SK-N-SH (cell line): ENCODE results near the gene HMGCS1. TPM values are rescaled to one million over a fixed set of nuclear protein-coding genes. Genes with fewer than 3 reads are reported as not detected.

Experiments used
- CTCF ChIA-PET: fragments of 300-600, 350-600 bp; formaldehyde crosslinking; extraction: SDS; loops from one replicate; lab custom pipeline; 2021; lab: Yijun Ruan, JAX
- POLR2A ChIA-PET: fragments of 350-600 bp; sonication (Branson Sonifier 250); formaldehyde crosslinking; extraction: SDS; loops from one replicate; lab custom pipeline; 2020; ENCODE audit warnings: antibody characterized with exemption, inconsistent platforms; lab: Yijun Ruan, JAX
- DNase-seq: peaks from one replicate; pipeline ENCODE4 v3.0.0; 2012
- H2AFZ ChIP-seq: fragments of 200-600 bp; sonication (generic); 2 replicates; pipeline ENCODE4 v1.8.1; 2016; ENCODE audit warnings: antibody characterized with exemption, mild to moderate bottlenecking, low read depth
- H3F3A ChIP-seq: fragments of 200-600 bp; sonication (generic); replicated peaks from 2 replicates; pipeline ENCODE3; 2016; ENCODE audit warnings: antibody characterized with exemption, mild to moderate bottlenecking; ENCODE audit not compliant: insufficient read depth
- H3K27ac ChIP-seq, 2 experiments: fragments of 200-500 bp in 1 of 2; fragments of 200-600 bp in 1 of 2; sonication (Bioruptor generic) in 1 of 2; sonication (generic), shearing (Covaris generic) in 1 of 2; 2 replicates each; pipeline versions ENCODE4 v1.5.1 to v1.6.1; 2014 to 2016; ENCODE audit warnings: low read depth in 2 of 2, inconsistent platforms in 1 of 2, low read length in 1 of 2, mild to moderate bottlenecking in 1 of 2, mixed read lengths in 1 of 2
- H3K27me3 ChIP-seq: fragments of 200-600 bp; sonication (generic), shearing (Covaris generic); 2 replicates; pipeline ENCODE4 v1.6.1; 2016; ENCODE audit warnings: mixed run types; ENCODE audit not compliant: insufficient read depth
- H3K36me3 ChIP-seq, 2 experiments: fragments of 200-500 bp in 1 of 2; fragments of 200-600 bp in 1 of 2; sonication (Bioruptor generic) in 1 of 2; sonication (generic) in 1 of 2; replicated peaks in 1 of 2; 2 replicates each; pipeline versions ENCODE3 to v1.5.1; 2014 to 2016; ENCODE audit warnings: low read length in 1 of 2, mild to moderate bottlenecking in 1 of 2; ENCODE audit not compliant: insufficient read depth in 2 of 2, control insufficient read depth in 1 of 2
- H3K4me1 ChIP-seq, 2 experiments: fragments of 200-500 bp in 1 of 2; fragments of 200-600 bp in 1 of 2; sonication (Bioruptor generic) in 1 of 2; sonication (generic), shearing (Covaris generic) in 1 of 2; 2 replicates each; pipeline versions ENCODE4 v1.5.1 to v1.6.1; 2014 to 2016; ENCODE audit warnings: low read depth in 1 of 2, low read length in 1 of 2, mixed run types in 1 of 2; ENCODE audit not compliant: insufficient read depth in 2 of 2, control insufficient read depth in 1 of 2
- H3K4me2 ChIP-seq: fragments of 200-600 bp; sonication (generic), shearing (Covaris generic); 2 replicates; pipeline ENCODE4 v1.6.1; 2017; ENCODE audit warnings: mixed run types
- H3K4me3 ChIP-seq, 2 experiments: fragments of 200-500 bp in 1 of 2; fragments of 200-600 bp in 1 of 2; sonication (Bioruptor generic) in 1 of 2; sonication (generic), shearing (Covaris generic) in 1 of 2; 2 replicates each; pipeline versions ENCODE4 v1.5.1 to v1.8.1; 2014 to 2016; ENCODE audit warnings: low read depth in 2 of 2, inconsistent platforms in 1 of 2, low read length in 1 of 2, mild to moderate bottlenecking in 1 of 2, mixed read lengths in 1 of 2, moderate library complexity in 1 of 2
- H3K79me2 ChIP-seq: fragments of 200-600 bp; sonication (generic); 2 replicates; pipeline ENCODE4 v1.8.1; 2017; ENCODE audit warnings: mild to moderate bottlenecking; ENCODE audit not compliant: insufficient read depth
- H3K9ac ChIP-seq: fragments of 200-600 bp; sonication (generic); 2 replicates; pipeline ENCODE4 v1.6.1; 2017; ENCODE audit warnings: mixed run types
- H3K9me2 ChIP-seq: fragments of 200-600 bp; sonication (generic); 2 replicates; pipeline ENCODE4 v1.6.1; 2017; ENCODE audit warnings: mixed run types
- H3K9me3 ChIP-seq: fragments of 200-600 bp; sonication (generic); 2 replicates; pipeline ENCODE4 v1.6.1; 2017; ENCODE audit warnings: mixed run types, mild to moderate bottlenecking, moderate library complexity
- H4K20me1 ChIP-seq: fragments of 200-600 bp; sonication (generic); 2 replicates; pipeline ENCODE4 v1.6.1; 2017; ENCODE audit warnings: mild to moderate bottlenecking, mixed run types; ENCODE audit not compliant: insufficient read depth
- EP300 ChIP-seq, 2 experiments: IDR thresholded peaks; 2 replicates each; pipeline versions ENCODE4 v1.4.0 to v1.6.1; 2012; ENCODE audit warnings: borderline replicate concordance in 1 of 2, low read depth in 1 of 2, low read length in 1 of 2
- EZH2phosphoT487 ChIP-seq: fragments of 200-600 bp; sonication (generic); IDR thresholded peaks from 2 replicates; pipeline ENCODE4 v1.6.1; 2017; ENCODE audit warnings: low read depth, mixed run types, mild to moderate bottlenecking, antibody characterized with exemption, moderate library complexity, borderline replicate concordance
- FOSL2 ChIP-seq: IDR thresholded peaks from 2 replicates; pipeline ENCODE4 v1.4.0; 2012; ENCODE audit warnings: low read depth, mild to moderate bottlenecking, moderate library complexity, borderline replicate concordance
- FOXM1 ChIP-seq: IDR thresholded peaks from 2 replicates; pipeline ENCODE4 v1.4.0; 2012; ENCODE audit warnings: low read depth, mild to moderate bottlenecking
- JUND ChIP-seq: IDR thresholded peaks from 2 replicates; pipeline ENCODE4 v1.4.0; 2012
- POLR2AphosphoS5 ChIP-seq: IDR thresholded peaks from 2 replicates; pipeline ENCODE4 v1.6.1; 2012; ENCODE audit warnings: low read depth, low read length
- RCOR1 ChIP-seq: fragments of 150-350 bp; IDR thresholded peaks from 2 replicates; pipeline ENCODE4 v1.6.1; 2017; ENCODE audit warnings: antibody characterized with exemption, low read length
- REST ChIP-seq: IDR thresholded peaks from 2 replicates; pipeline ENCODE4 v1.6.1; 2012; ENCODE audit warnings: mild to moderate bottlenecking, low read depth, low read length, moderate library complexity
- RFX5 ChIP-seq: IDR thresholded peaks from 2 replicates; pipeline ENCODE4 v1.6.1; 2012; ENCODE audit warnings: mild to moderate bottlenecking, improper control_type of control experiment, low read length
- RXRA ChIP-seq: IDR thresholded peaks from 2 replicates; pipeline ENCODE4 v1.4.0; 2012; ENCODE audit warnings: low read depth, mild to moderate bottlenecking, borderline replicate concordance
- SMC3 ChIP-seq: IDR thresholded peaks from 2 replicates; pipeline ENCODE4 v1.6.1; 2012; ENCODE audit warnings: low read depth, low read length, improper control_type of control experiment
- TAF1 ChIP-seq: IDR thresholded peaks from 2 replicates; pipeline ENCODE4 v1.6.1; 2012; ENCODE audit warnings: low read depth, mild to moderate bottlenecking, low read length, moderate library complexity, borderline replicate concordance
- TEAD4 ChIP-seq: IDR thresholded peaks from 2 replicates; pipeline ENCODE4 v1.4.0; 2012; ENCODE audit warnings: mild to moderate bottlenecking, borderline replicate concordance; ENCODE audit not compliant: insufficient read depth
- USF1 ChIP-seq: IDR thresholded peaks from 2 replicates; pipeline ENCODE4 v1.4.0; 2012; ENCODE audit warnings: low read depth, borderline replicate concordance
- WGBS: methylation state at CpG from one replicate; pipeline ENCODE4 v1.1.6; 2017; ENCODE audit warnings: low lambda C conversion rate; 5-methylcytosine and 5-hydroxymethylcytosine counted together
- polyA plus RNA-seq, 3 experiments: library from polyadenylated mRNA; depleted of rRNA; stranded (reverse); fragments of >200 nt; gene quantifications; 2 replicates each; pipeline ENCODE4 v1.2.3, GENCODE V29; 2012
- TF ChIP-seq, protein P1 (sequence below): IDR thresholded peaks from 2 replicates; pipeline ENCODE4 v1.4.0; 2012; ENCODE audit warnings: low read depth
- TF ChIP-seq, protein P2 (sequence below): IDR thresholded peaks from 2 replicates; pipeline ENCODE4 v1.4.0; 2012; ENCODE audit warnings: low read depth, borderline replicate concordance
- TF ChIP-seq, protein P3 (sequence below): fragments of 200-600 bp; sonication (generic); IDR thresholded peaks from 2 replicates; pipeline ENCODE4 v1.6.1; 2017; ENCODE audit warnings: antibody characterized with exemption, mild to moderate bottlenecking, moderate library complexity
- TF ChIP-seq, protein P4 (sequence below): fragments of 150-350 bp; IDR thresholded peaks from 2 replicates; pipeline ENCODE4 v1.6.1; 2017; ENCODE audit warnings: antibody characterized with exemption, low read length, low read depth, borderline replicate concordance

HMGCS1 gene
- polyA plus RNA-seq, 1 of the 3 experiments (the other 2 are of a cell fraction), result 8.2 TPM

GRCh38 chr5:43273552-43273951 is 39.7 kb downstream of the HMGCS1 start:
- H3K27ac ChIP-seq, result no peak overlapping the region
- no peaks in the 10 kb centered on the region for H3K9me3 ChIP-seq
- no peaks in the 10 kb centered on the region for H3F3A ChIP-seq
- DNase-seq, result no peak
- H3K4me1 ChIP-seq, result no peaks in the 10 kb centered on the region; a peak in 1 of 4 replicates
- no peak overlapping the region for H2AFZ ChIP-seq
- H4K20me1 ChIP-seq, result no peaks in the 10 kb centered on the region
- TF ChIP-seq TAF1, result no peak
- no peak for TF ChIP-seq SMC3
- no peak for TF ChIP-seq FOXM1
- no peak for TF ChIP-seq RXRA
- TF ChIP-seq POLR2AphosphoS5, result no peak
- TF ChIP-seq, protein P1, sequence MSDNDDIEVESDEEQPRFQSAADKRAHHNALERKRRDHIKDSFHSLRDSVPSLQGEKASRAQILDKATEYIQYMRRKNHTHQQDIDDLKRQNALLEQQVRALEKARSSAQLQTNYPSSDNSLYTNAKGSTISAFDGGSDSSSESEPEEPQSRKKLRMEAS, result no peak
- TF ChIP-seq EP300 (IDR thresholded peaks at IDR 0.05; ENCODE audit: borderline replicate concordance in 1 of 2, low read depth in 1 of 2, low read length in 1 of 2), result no peak
- TF ChIP-seq EZH2phosphoT487, result no peak
- TF ChIP-seq, protein P2, sequence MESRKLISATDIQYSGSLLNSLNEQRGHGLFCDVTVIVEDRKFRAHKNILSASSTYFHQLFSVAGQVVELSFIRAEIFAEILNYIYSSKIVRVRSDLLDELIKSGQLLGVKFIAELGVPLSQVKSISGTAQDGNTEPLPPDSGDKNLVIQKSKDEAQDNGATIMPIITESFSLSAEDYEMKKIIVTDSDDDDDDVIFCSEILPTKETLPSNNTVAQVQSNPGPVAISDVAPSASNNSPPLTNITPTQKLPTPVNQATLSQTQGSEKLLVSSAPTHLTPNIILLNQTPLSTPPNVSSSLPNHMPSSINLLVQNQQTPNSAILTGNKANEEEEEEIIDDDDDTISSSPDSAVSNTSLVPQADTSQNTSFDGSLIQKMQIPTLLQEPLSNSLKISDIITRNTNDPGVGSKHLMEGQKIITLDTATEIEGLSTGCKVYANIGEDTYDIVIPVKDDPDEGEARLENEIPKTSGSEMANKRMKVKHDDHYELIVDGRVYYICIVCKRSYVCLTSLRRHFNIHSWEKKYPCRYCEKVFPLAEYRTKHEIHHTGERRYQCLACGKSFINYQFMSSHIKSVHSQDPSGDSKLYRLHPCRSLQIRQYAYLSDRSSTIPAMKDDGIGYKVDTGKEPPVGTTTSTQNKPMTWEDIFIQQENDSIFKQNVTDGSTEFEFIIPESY, result no peak
- no peak for TF ChIP-seq RCOR1
- TF ChIP-seq RFX5, result no peak
- no peak overlapping the region for H3K4me3 ChIP-seq
- POLR2A ChIA-PET, result no interaction called here
- no peaks in the 10 kb centered on the region for H3K79me2 ChIP-seq
- no peak overlapping the region for H3K4me2 ChIP-seq
- no peaks in the 10 kb centered on the region for H3K36me3 ChIP-seq
- peaks cover 24% of the 10 kb centered on the region; the same call in 1 of the 2 replicates for H3K27me3 ChIP-seq
- CTCF ChIA-PET, result no interaction called here
- no peaks in the 10 kb centered on the region for H3K9me2 ChIP-seq
- no peak overlapping the region for H3K9ac ChIP-seq

DNA sequence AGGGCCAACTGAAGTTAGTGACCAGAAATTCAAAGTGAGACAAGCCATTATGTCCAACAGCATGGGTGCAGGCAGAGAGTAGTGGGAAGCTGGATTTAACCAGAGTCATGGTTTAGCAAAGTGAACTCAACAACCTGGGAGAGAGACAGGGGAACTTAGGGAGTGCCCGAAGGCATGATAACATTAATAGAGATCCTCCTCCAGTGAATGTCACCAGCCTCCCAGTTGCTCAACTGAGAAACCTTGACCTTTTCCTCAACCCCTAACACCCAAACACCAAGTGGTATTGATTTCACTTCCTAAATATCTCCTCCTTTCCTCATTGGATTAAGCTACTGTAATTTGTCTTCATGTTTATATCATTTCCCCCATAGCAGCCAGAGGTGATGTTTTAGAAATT is 42.6 kb downstream of the HMGCS1 start:
- no peak overlapping the region for H3K27ac ChIP-seq
- no peaks in the 10 kb centered on the region for H3K9me3 ChIP-seq
- no peak overlapping the region for H3K9ac ChIP-seq
- H3K9me2 ChIP-seq, result no peaks in the 10 kb centered on the region
- no peak overlapping the region for H3K4me3 ChIP-seq
- CTCF ChIA-PET, result interaction anchor here (0.6 kb wide), 1 partner anchor 218 kb away, joined by 3 read pairs; no protein-coding TSS in a partner anchor
- no peaks in the 10 kb centered on the region for H3K36me3 ChIP-seq
- H3K79me2 ChIP-seq, result no peaks in the 10 kb centered on the region
- H3F3A ChIP-seq, result no peaks in the 10 kb centered on the region
- peaks cover 9% of the 10 kb centered on the region; the same call in 1 of the 2 replicates for H3K27me3 ChIP-seq
- H3K4me2 ChIP-seq, result no peak overlapping the region
- no peaks in the 10 kb centered on the region; a peak in 1 of 4 replicates for H3K4me1 ChIP-seq
- no peaks in the 10 kb centered on the region for H4K20me1 ChIP-seq
- no peak overlapping the region for H2AFZ ChIP-seq
- WGBS, result 56% methylated on average over 1 of the region's 1 CpG
- no peak for DNase-seq
- POLR2A ChIA-PET, result no interaction called here
- TF ChIP-seq, protein P3, sequence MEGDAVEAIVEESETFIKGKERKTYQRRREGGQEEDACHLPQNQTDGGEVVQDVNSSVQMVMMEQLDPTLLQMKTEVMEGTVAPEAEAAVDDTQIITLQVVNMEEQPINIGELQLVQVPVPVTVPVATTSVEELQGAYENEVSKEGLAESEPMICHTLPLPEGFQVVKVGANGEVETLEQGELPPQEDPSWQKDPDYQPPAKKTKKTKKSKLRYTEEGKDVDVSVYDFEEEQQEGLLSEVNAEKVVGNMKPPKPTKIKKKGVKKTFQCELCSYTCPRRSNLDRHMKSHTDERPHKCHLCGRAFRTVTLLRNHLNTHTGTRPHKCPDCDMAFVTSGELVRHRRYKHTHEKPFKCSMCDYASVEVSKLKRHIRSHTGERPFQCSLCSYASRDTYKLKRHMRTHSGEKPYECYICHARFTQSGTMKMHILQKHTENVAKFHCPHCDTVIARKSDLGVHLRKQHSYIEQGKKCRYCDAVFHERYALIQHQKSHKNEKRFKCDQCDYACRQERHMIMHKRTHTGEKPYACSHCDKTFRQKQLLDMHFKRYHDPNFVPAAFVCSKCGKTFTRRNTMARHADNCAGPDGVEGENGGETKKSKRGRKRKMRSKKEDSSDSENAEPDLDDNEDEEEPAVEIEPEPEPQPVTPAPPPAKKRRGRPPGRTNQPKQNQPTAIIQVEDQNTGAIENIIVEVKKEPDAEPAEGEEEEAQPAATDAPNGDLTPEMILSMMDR, result no peak
- no peak for TF ChIP-seq TAF1
- TF ChIP-seq FOSL2, result no peak
- TF ChIP-seq TEAD4, result no peak
- TF ChIP-seq, protein P4, sequence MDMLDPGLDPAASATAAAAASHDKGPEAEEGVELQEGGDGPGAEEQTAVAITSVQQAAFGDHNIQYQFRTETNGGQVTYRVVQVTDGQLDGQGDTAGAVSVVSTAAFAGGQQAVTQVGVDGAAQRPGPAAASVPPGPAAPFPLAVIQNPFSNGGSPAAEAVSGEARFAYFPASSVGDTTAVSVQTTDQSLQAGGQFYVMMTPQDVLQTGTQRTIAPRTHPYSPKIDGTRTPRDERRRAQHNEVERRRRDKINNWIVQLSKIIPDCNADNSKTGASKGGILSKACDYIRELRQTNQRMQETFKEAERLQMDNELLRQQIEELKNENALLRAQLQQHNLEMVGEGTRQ, result no peak
- no peak for TF ChIP-seq JUND
- TF ChIP-seq EZH2phosphoT487, result no peak
- TF ChIP-seq REST, result no peak
- TF ChIP-seq RFX5, result no peak
- no peak for TF ChIP-seq USF1
- no peak for TF ChIP-seq RCOR1
